ENCODE results near the gene PLA2G4E.

DNA sequence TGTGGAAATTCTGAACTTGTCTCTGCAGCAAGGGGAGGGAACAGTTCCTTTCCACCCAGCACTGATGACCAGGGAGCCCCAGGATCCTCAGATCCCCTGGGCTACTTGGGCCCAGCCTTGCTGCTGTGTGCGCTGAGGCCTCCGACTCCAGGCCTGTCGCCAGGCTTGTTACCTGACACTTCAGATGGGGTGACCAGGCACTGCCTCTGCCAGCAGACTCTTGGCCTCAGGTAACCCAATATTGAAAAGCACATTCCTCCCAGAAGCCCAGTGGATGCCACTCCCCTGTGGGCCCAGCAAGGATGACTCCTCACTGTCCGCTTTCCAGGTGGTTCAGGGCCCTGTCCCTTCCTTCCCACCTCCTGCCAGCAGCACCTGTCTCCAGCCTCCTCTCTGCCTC lies 3.5 kb upstream of the PLA2G4E start:
- TF ChIP-seq EP300 (IDR thresholded peaks at IDR 0.05) (no peak), POLR2AphosphoS5 (IDR thresholded peaks at IDR 0.05) (no peak), POLR2A (IDR thresholded peaks at IDR 0.05) (no peak)
